ENCODE results near the gene CD9.

- TF ChIP-seq CTCF (conservative IDR thresholded peaks at IDR 0.05) (no peak; the same call in 1 of the 2 replicates), ZFX (IDR thresholded peaks at IDR 0.05) (no peak)
Observed at GRCh38 chr12:6201213-6201608, 1.0 kb downstream of the CD9 start.
